Endothelial cell of umbilical vein (primary cell): ENCODE measurements around the gene FAU.

Source experiments
- CTCF ChIP-seq, 2 donors: IDR thresholded peaks; 1 replicate in 1 of 2; 2 replicates in 1 of 2; pipeline ENCODE4 v1.5.1; 2011; ENCODE audit warnings: low read length in 2 of 2, mild to moderate bottlenecking in 2 of 2, moderate library complexity in 2 of 2, control low read depth in 1 of 2, inconsistent platforms in 1 of 2, low read depth in 1 of 2; ENCODE audit not compliant: insufficient read depth in 1 of 2; ENCODE audit errors: extremely low read depth in 1 of 2
- EZH2 ChIP-seq: IDR thresholded peaks from 2 replicates; pipeline ENCODE4 v1.6.1; 2012; ENCODE audit warnings: borderline replicate concordance, low read depth, mild to moderate bottlenecking, moderate library complexity, low read length, inconsistent platforms; ENCODE audit not compliant: severe bottlenecking
- JUN ChIP-seq: IDR thresholded peaks from 2 replicates; pipeline ENCODE4 v1.6.1; 2011; ENCODE audit warnings: borderline replicate concordance, low read depth; ENCODE audit not compliant: insufficient read length, insufficient read depth
- MYC ChIP-seq: IDR thresholded peaks from one replicate; pipeline ENCODE4 v1.6.1; 2011; ENCODE audit warnings: mild to moderate bottlenecking, low read depth, low read length

- TF ChIP-seq JUN (no peak), CTCF (IDR thresholded peaks at IDR 0.05; ENCODE audit: extremely low read depth in 1 of 2, insufficient read depth in 1 of 2, low read depth in 1 of 2, low read length in 2 of 2) (no peak), MYC (no peak), EZH2 (no peak)
Observed at GRCh38 chr11:65107078-65107477, 14.9 kb downstream of the FAU start.
